GM12801 (cell line): ENCODE results near the gene FAF1.

Experiments
- TF ChIP-seq, protein P1 (sequence below): IDR thresholded peaks from one replicate; pipeline ENCODE4 v1.5.1; 2011; ENCODE audit warnings: control low read depth; ENCODE audit not compliant: insufficient read length; ENCODE audit errors: extremely low read depth

Gene FAF1

DNA sequence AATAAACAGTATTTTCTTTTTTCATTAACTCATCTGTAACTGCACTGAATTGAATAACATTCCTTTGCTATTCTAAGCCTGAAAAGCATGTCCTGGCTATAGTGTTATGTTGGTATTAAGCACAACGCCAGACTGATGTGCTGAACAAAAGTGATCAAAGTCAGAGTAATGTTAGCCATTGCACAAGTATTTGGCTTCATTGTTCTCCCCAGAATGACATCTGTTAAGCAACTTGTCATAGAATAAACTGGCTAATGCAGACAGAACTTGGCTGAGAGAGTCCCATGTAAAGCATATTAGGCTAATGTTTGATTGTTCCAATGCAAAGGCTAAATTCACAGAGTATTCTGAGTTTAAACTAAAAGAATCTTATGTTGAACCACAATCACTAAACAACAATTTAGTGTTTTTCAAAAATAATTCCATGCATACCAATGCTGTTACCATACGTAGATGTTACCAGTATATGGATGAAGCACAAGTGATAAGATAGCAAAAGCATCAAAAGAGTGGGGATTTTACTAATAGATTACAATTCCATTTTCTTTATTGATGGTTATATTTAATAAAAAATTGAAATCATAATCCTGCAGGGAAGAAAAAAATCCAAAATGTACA is 301.5 kb downstream of the FAF1 start:
- TF ChIP-seq, protein P1, sequence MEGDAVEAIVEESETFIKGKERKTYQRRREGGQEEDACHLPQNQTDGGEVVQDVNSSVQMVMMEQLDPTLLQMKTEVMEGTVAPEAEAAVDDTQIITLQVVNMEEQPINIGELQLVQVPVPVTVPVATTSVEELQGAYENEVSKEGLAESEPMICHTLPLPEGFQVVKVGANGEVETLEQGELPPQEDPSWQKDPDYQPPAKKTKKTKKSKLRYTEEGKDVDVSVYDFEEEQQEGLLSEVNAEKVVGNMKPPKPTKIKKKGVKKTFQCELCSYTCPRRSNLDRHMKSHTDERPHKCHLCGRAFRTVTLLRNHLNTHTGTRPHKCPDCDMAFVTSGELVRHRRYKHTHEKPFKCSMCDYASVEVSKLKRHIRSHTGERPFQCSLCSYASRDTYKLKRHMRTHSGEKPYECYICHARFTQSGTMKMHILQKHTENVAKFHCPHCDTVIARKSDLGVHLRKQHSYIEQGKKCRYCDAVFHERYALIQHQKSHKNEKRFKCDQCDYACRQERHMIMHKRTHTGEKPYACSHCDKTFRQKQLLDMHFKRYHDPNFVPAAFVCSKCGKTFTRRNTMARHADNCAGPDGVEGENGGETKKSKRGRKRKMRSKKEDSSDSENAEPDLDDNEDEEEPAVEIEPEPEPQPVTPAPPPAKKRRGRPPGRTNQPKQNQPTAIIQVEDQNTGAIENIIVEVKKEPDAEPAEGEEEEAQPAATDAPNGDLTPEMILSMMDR: no peak

DNA sequence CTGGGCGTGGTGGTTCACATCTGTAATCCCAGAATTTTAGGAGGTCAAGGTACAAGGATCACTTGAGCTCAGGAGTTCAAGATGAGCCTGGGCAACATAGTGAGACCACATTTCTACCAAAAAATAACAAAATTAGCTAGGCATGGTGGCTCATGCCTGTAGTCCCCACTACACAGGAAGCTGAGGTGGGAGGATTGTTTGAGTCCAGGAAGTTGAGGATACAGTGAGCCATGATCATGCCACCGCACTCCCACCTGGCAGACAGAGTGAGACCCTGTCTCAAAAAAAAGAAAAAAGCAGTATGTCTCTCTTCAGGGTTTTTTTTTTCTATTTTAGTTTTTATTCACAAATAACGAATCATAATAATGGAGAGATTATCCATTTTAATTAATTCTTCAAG is 303.1 kb downstream of the FAF1 start:
- TF ChIP-seq, protein P1: no peak

DNA sequence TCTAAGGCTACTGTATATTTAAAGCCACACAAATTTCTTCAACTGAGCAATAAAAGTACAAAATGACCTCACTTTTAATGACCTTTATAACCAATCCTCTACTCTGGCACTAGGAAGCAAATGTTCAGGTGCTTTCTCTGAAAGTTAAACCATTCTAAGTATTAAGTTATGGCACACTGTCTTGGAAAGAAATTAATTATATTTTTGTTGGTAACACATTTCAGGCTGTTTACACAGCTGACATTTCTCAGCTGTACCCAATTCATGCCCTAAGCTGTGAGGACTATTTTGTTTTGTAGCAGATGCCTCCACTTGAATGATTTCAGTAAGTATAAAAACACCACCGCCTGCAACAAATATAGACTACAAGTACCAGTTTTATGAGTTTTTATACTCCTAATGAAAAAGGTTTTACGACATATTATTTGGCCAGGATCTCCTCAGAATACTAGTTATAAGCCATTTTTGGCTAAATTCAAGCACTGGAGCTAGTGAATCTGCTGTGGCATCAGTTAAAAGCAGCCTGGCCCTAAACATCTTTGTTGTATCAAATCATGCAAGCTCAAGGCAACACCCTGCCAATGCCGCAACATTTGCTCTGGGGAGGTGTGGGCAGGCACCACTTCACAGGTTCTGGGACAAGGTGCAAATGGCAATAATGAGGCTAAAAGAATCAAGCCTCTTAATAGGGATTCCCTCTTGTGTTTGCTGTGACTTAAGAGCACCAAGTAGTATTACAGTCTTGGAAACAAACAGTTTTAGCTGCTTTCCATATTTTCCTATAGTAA is 308.4 kb downstream of the FAF1 start:
- TF ChIP-seq, protein P1: no peak

DNA sequence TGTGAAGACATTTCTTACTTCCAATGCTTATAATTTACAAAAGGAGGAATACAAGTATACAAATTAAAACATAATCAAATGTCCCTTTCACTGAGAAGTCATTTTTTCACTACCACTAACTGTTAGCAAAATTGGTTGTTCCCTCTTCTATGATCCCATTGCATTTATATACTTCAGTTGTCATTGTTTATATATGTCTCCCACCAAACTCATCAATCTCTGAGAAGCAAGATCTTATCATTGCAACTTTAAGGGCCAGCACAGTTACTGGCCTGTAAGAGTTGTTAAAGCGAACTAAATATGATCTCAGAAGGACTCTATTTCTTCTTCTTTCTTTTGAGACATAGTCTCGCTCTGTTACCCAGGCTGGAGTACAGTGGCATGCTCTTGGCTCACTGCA is 313.5 kb downstream of the FAF1 start:
- TF ChIP-seq, protein P1: no peak

DNA sequence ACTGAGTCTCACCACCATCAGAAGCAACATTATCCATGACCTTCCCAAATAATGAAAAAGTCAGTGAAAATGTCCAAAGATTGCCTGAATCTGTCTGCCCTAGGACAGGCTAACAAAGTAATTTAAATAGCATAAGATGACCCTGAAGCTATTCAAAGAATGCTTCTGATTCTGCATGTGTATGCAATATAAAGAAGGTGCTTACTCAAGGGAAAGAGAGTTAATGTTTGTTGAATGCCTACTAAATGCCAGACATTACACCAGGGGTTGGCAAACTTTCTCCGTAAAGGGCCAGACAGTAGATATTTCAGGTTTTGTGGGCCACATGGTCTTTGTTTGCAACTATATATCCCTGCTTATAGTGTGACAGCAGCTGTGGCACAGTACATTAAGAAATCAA is 314.9 kb downstream of the FAF1 start:
- TF ChIP-seq, protein P1: no peak

DNA sequence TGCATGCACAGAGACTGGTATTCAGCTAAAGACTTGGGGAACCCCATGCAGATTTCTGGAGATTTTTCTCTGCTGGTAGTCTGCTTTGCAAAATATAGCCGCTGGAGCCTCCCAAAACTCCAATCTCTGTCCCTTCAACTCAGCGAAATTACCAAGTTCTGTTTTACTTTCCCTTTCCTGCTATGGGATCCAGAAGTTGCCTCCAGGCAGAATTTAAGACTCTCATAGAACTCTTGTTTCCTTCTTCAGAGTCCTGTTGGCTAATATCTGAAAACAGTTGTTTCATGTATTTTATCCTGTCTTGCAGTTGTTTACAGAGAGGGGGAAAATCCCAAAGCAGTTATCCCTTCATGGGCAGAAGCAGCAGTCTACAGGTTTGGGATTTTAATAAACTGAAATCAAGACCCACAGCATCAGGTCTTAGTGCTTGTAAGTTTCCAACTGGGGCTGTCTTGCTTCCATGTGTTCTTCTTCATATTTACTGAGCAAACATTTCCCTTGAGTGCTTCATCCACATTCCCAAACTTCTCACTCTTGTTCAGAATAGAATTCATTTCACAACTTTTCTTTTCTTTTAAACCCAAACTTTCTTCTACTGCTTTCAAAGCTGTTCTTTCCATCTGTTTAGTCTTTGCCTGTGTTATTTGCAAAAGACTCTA is 315.5 kb downstream of the FAF1 start:
- TF ChIP-seq, protein P1: no peak

DNA sequence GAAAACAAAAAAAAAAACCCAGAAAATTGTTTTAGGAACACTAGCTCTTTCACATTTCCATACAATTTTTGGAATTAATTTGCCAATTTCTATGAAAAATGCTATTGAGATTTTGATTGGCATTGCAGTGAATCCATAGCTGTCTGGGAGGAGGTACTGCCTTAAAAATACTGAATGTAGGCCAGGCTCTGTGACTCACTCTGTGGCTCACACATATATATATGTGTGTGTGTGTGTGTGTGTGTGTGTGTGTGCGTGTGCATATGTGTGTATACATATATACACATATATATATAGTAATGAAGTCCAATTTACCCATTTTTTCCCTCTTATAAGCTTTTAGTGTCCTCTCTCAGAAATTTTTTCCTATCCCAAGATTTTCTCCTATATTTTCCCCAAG is 322.6 kb downstream of the FAF1 start:
- TF ChIP-seq, protein P1: no peak
